22Rv1 (cell line): ENCODE measurements around the gene IFT81.

ENCODE experiments used
- H3K27ac ChIP-seq: fragments of 450-650 bp; 2 replicates; pipeline ENCODE4 v1.5.1; 2017
- CTCF ChIP-seq: fragments of 450-650 bp; IDR thresholded peaks from 2 replicates; pipeline ENCODE4 v1.5.1; 2017; ENCODE audit warnings: mild to moderate bottlenecking
- ZFX ChIP-seq: fragments of 450-650 bp; IDR thresholded peaks from 2 replicates; pipeline ENCODE4 v1.6.1; 2017; ENCODE audit warnings: antibody characterized with exemption, borderline replicate concordance

IFT81 gene

GRCh38 chr12:110117956-110118685 lies 6.0 kb upstream of the IFT81 start:
- no peak overlapping the region for H3K27ac ChIP-seq
- no peak for TF ChIP-seq CTCF
- no peak for TF ChIP-seq ZFX

GRCh38 chr12:110122929-110123328 lies 1.2 kb upstream of the IFT81 start:
- no peak for TF ChIP-seq CTCF
- TF ChIP-seq ZFX: no peak
- H3K27ac ChIP-seq: no peak overlapping the region

- no peak overlapping the region for H3K27ac ChIP-seq
- TF ChIP-seq ZFX (no peak), CTCF (no peak)
Observed at GRCh38 chr12:110123919-110124268, 263 bp upstream of the IFT81 start.

GRCh38 chr12:110126557-110126956 lies 2.4 kb downstream of the IFT81 start:
- TF ChIP-seq ZFX: no peak
- no peak for TF ChIP-seq CTCF
- no peak overlapping the region; the same call in 1 of the 2 replicates for H3K27ac ChIP-seq

GRCh38 chr12:110134691-110135411 lies 10.7 kb downstream of the IFT81 start:
- TF ChIP-seq CTCF: no peak
- no peak for TF ChIP-seq ZFX
- H3K27ac ChIP-seq: no peak overlapping the region

GRCh38 chr12:110135806-110136205 lies 11.6 kb downstream of the IFT81 start:
- TF ChIP-seq ZFX: no peak
- no peak for TF ChIP-seq CTCF
- no peak overlapping the region for H3K27ac ChIP-seq

GRCh38 chr12:110137786-110138185 lies 13.6 kb downstream of the IFT81 start:
- no peak for TF ChIP-seq CTCF
- no peak for TF ChIP-seq ZFX
- H3K27ac ChIP-seq: no peak overlapping the region
